ENCODE data around the gene RPP30. TPM values are rescaled to one million over a fixed set of nuclear protein-coding genes. Genes with fewer than 3 reads are reported as not detected.

The RPP30 gene
- total and polyA plus RNA-seq, 11 donors = 26.4 to 39.9 (median 32.0) TPM

DNA sequence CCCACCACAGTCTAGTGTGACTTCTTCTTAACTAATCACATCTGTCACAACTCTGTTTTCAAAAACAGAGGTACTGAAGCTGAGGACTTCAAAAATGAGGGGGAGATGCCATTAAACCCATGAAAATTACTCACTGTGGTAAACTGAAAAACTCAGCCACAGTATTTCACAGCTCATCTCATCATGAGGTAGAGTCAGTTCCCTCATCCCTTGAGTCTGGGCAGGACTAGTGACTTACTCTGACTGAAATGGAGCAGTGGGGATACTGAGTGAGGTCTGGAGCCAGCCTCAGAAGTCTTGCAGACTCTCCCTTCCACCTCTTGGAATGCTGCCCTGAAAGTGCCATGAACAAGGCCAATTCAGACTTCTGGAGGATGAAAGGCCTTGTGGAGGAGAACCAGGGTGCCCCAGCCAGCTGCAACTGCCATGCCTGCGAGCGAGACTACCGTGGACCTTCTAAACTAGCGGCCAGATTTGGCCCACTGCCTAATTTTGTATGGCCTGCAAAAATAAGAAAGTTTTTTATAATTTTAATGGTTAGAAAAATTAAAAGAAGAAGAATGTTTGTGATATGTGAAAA is 73.8 kb downstream of the RPP30 start:
- no peak for DNase-seq
- ATAC-seq = no peak
- TF ChIP-seq POLR2A (IDR thresholded peaks at IDR 0.05) = no peak
- TF ChIP-seq, protein P1, sequence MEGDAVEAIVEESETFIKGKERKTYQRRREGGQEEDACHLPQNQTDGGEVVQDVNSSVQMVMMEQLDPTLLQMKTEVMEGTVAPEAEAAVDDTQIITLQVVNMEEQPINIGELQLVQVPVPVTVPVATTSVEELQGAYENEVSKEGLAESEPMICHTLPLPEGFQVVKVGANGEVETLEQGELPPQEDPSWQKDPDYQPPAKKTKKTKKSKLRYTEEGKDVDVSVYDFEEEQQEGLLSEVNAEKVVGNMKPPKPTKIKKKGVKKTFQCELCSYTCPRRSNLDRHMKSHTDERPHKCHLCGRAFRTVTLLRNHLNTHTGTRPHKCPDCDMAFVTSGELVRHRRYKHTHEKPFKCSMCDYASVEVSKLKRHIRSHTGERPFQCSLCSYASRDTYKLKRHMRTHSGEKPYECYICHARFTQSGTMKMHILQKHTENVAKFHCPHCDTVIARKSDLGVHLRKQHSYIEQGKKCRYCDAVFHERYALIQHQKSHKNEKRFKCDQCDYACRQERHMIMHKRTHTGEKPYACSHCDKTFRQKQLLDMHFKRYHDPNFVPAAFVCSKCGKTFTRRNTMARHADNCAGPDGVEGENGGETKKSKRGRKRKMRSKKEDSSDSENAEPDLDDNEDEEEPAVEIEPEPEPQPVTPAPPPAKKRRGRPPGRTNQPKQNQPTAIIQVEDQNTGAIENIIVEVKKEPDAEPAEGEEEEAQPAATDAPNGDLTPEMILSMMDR (IDR thresholded peaks at IDR 0.05) = no peak
- H3K27ac ChIP-seq = no peak overlapping the region
- H3K27me3 ChIP-seq = no peaks in the 10 kb centered on the region
- 90 to 96% (median 93%) methylated on average over 4 of the region's 4 CpGs for WGBS, 4 donors
- no peaks in the 10 kb centered on the region for H3K4me1 ChIP-seq
- intact Hi-C loops (cut with DNase I) = no loop called here
- peaks cover 0 to 9% (median 0%) of the 10 kb centered on the region in 12 donors for H3K9me3 ChIP-seq
- H3K4me3 ChIP-seq = no peak overlapping the region
- H3K36me3 ChIP-seq = no peaks in the 10 kb centered on the region

DNA sequence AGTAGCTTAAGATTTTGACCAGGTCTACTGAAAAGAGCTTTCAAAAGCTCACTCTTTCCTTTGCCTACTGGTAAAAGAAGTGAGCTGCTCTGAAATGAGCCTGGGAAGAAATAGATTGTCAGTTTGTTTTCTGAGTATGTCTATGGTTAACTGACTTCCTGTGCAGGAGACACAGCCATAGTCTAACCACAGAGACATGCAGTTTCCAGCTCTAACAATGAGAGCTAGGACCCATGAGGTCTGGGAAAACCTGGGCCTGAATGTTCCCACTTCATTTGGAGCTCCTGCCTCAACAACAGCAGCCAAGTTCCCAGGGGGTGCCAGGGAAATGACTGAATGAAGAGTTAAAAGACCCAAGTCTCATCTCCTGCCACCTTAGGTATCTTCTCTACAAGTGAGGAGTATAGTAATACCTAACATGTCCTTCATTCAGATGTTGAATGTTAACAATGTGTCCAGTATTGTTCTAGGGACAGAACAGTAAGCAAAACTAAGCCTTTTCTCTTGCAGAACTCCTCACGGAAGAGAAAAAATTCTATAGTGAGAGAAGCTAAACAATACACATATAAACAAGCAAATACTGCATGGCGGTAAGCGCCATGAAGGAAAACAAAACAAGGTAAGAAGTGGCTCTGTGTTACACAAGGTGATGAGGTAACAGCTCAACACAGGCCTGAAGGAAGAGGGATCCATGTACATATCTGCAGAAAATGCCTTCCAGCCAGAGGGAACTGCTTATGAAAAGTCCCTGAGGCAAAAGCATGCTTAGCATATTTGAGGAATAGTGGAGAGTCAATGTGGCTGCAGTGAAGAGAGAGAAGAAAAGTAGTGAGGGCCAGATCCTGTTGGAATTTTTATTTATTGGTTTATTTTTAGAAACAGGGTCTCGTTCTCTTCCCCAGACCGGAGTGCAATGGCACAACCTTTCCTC is 75.5 kb downstream of the RPP30 start:
- no peaks in the 10 kb centered on the region for H3K27me3 ChIP-seq
- ATAC-seq = no peak

More for the DNA sequence above, 75.5 kb downstream of the RPP30 start:
- intact Hi-C loops (cut with DNase I) = no loop called here
- Histone ChIP-seq H3K9me3 (peaks cover 0 to 16% (median 0%) of the 10 kb centered on the region in 12 donors), H3K4me1 (no peaks in the 10 kb centered on the region), H3K36me3 (no peaks in the 10 kb centered on the region), H3K27ac (no peak overlapping the region), H3K4me3 (no peak overlapping the region)
- DNase-seq = no peak
- 81 to 87% (median 84%) methylated on average over 5 of the region's 5 CpGs for WGBS, 4 donors
- no peak for TF ChIP-seq POLR2A (IDR thresholded peaks at IDR 0.05)
- TF ChIP-seq, protein P1 (IDR thresholded peaks at IDR 0.05) = no peak

Other genes with a start within 250 kb of the RPP30 start
- under 1 TPM in 6 of 9 donors, not detected in 3; 0.10 to 0.66 (median 0.26) TPM for gene HTR7, start 13.9 kb upstream of the RPP30 start, total RNA-seq
- under 1 TPM in 1 of 2 donors, not detected in 1; 0.17 TPM for gene HTR7, start 13.9 kb upstream of the RPP30 start, polyA plus RNA-seq
- gene ANKRD1, start 49.1 kb downstream of the RPP30 start, total RNA-seq = 1,000 to 10,000 TPM; 1,315 to 6,714 (median 4,181) TPM
- 1,000 to 10,000 TPM; 3,580 to 9,579 TPM for gene ANKRD1, start 49.1 kb downstream of the RPP30 start, polyA plus RNA-seq